BE2C (cell line): ENCODE results near the gene SAMD10.

ENCODE experiments used
- DNase-seq: peaks from one replicate; pipeline ENCODE4 v3.0.0-alpha.2; 2020
- H3K27me3 ChIP-seq: fragments of 250-450 bp; sonication (Bioruptor Pico); 2 replicates; pipeline ENCODE4 v1.5.1; 2020; ENCODE audit warnings: mild to moderate bottlenecking
- H3K36me3 ChIP-seq: fragments of 250-450 bp; sonication (Bioruptor Pico); 2 replicates; pipeline ENCODE4 v1.5.1; 2020; ENCODE audit warnings: mild to moderate bottlenecking
- H3K4me1 ChIP-seq: fragments of 250-450 bp; sonication (Bioruptor Pico); 2 replicates; pipeline ENCODE4 v1.5.1; 2020
- H3K4me3 ChIP-seq: 2 replicates; pipeline ENCODE4 v1.5.1; 2011; ENCODE audit warnings: low read depth, low read length
- H3K9me3 ChIP-seq: fragments of 250-450 bp; sonication (Bioruptor Pico); 2 replicates; pipeline ENCODE4 v1.5.1; 2020
- CTCF ChIP-seq: IDR thresholded peaks from 2 replicates; pipeline ENCODE4 v1.5.1; 2012; ENCODE audit warnings: mild to moderate bottlenecking, low read depth, low read length

SAMD10 gene

GRCh38 chr20:63952210-63952535, 27.3 kb downstream of the SAMD10 start:
- Histone ChIP-seq H3K4me1 (peaks cover 21% of the 10 kb centered on the region), H3K36me3 (no peaks in the 10 kb centered on the region; the same call in 1 of the 2 replicates), H3K4me3 (no peak overlapping the region), H3K27me3 (no peaks in the 10 kb centered on the region), H3K9me3 (no peaks in the 10 kb centered on the region)
- no peak for DNase-seq
- no peak for TF ChIP-seq CTCF

GRCh38 chr20:63951398-63952209, 27.8 kb downstream of the SAMD10 start:
- Histone ChIP-seq H3K27me3 (no peaks in the 10 kb centered on the region), H3K4me1 (peaks cover 21% of the 10 kb centered on the region), H3K36me3 (no peaks in the 10 kb centered on the region; the same call in 1 of the 2 replicates), H3K4me3 (no peak overlapping the region), H3K9me3 (no peaks in the 10 kb centered on the region)
- no peak for DNase-seq
- no peak for TF ChIP-seq CTCF

- Histone ChIP-seq H3K27me3 (no peaks in the 10 kb centered on the region), H3K4me3 (no peak overlapping the region), H3K9me3 (no peaks in the 10 kb centered on the region), H3K36me3 (peaks cover under 1% of the 10 kb centered on the region), H3K4me1 (peaks cover 21% of the 10 kb centered on the region)
- DNase-seq: no peak
- TF ChIP-seq CTCF: no peak
Observed at GRCh38 chr20:63950701-63951397, 28.6 kb downstream of the SAMD10 start.

- H3K4me1 ChIP-seq: peaks cover 15% of the 10 kb centered on the region
- H3K4me3 ChIP-seq: no peak overlapping the region
- no peak for DNase-seq
- no peaks in the 10 kb centered on the region for H3K27me3 ChIP-seq
- peaks cover 29% of the 10 kb centered on the region for H3K36me3 ChIP-seq
- no peak for TF ChIP-seq CTCF
- no peaks in the 10 kb centered on the region for H3K9me3 ChIP-seq
Observed at GRCh38 chr20:63947638-63948456, 31.6 kb downstream of the SAMD10 start.

GRCh38 chr20:63946986-63947637, 32.3 kb downstream of the SAMD10 start:
- peaks cover 15% of the 10 kb centered on the region for H3K4me1 ChIP-seq
- no peaks in the 10 kb centered on the region for H3K27me3 ChIP-seq
- no peaks in the 10 kb centered on the region for H3K9me3 ChIP-seq
- H3K36me3 ChIP-seq: peaks cover 35% of the 10 kb centered on the region
- TF ChIP-seq CTCF: no peak
- no peak for DNase-seq
- H3K4me3 ChIP-seq: no peak overlapping the region
